Kidney epithelial cell (primary cell): ENCODE results near the gene SSRP1. TPM values are rescaled to one million over a fixed set of nuclear protein-coding genes. Genes with fewer than 3 reads are reported as not detected.
"Not testable (repeated sequence)": the region's sequence is repeated elsewhere in the genome, so short reads cannot be mapped to it uniquely, and the experiment has no call there.

Source experiments
- DNase-seq: peaks from one replicate; pipeline ENCODE4 v3.0.0-alpha.2; 2010; ENCODE audit warnings: low read depth
- H3K27me3 ChIP-seq: 2 replicates; pipeline ENCODE4 v1.6.0; 2011; ENCODE audit warnings: low read length; ENCODE audit not compliant: control insufficient read depth, insufficient read depth
- H3K36me3 ChIP-seq: 2 replicates; pipeline ENCODE4 v1.5.1; 2011; ENCODE audit warnings: low read length; ENCODE audit not compliant: control insufficient read depth, insufficient read depth
- H3K4me3 ChIP-seq: 2 replicates; pipeline ENCODE4 v1.5.1; 2011; ENCODE audit warnings: low read depth, mild to moderate bottlenecking, control low read depth, low read length
- CTCF ChIP-seq: IDR thresholded peaks from 2 replicates; pipeline ENCODE4 v1.5.1; 2011; ENCODE audit warnings: mild to moderate bottlenecking, moderate library complexity, low read length, control low read depth, inconsistent platforms; ENCODE audit not compliant: insufficient read depth, poor library complexity, severe bottlenecking
- total RNA-seq: library from RNA; depleted of rRNA; stranded (reverse); fragments of >200 nt; gene quantifications from 2 replicates; pipeline ENCODE4 v1.2.3, GENCODE V29; 2015

The SSRP1 gene
- total RNA-seq, 1 donor from 2014 or later, result 156 TPM

- peaks cover 14% of the 10 kb centered on the region for H3K36me3 ChIP-seq
- no peak for DNase-seq
- TF ChIP-seq CTCF, result no peak
- H3K4me3 ChIP-seq, result no peak overlapping the region
- no peaks in the 10 kb centered on the region for H3K27me3 ChIP-seq
Observed at GRCh38 chr11:57303280-57303989, 32.3 kb downstream of the SSRP1 start.

- peaks cover 15% of the 10 kb centered on the region for H3K36me3 ChIP-seq
- TF ChIP-seq CTCF, result no peak
- H3K4me3 ChIP-seq, result no peak overlapping the region
- DNase-seq, result no peak
- no peaks in the 10 kb centered on the region for H3K27me3 ChIP-seq
Observed at GRCh38 chr11:57302489-57302888, 33.2 kb downstream of the SSRP1 start.

GRCh38 chr11:57301711-57302423 lies 33.8 kb downstream of the SSRP1 start:
- peaks cover 15% of the 10 kb centered on the region for H3K36me3 ChIP-seq
- DNase-seq, result no peak
- no peak for TF ChIP-seq CTCF
- H3K4me3 ChIP-seq, result no peak overlapping the region
- no peaks in the 10 kb centered on the region for H3K27me3 ChIP-seq

DNA sequence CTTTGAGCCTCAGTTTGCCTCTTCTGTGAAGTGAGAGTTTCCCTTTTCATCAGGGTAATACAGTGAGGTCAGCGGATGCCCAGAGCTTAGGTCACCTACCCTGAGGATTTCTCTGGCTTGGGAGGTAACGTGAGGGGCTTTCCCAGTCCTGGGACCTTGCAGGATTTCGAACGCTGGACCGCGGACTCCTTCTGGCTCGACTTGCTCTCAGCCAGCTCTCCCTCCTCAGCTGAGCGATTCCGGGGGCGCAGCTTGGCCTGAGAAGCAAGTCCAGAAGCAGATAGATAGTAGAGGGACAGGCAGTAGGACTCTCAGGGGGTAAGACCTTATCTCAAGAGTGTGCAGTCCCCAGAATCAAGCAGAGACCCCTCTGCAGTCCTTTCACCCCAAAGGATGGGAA lies 34.9 kb downstream of the SSRP1 start:
- no peak for TF ChIP-seq CTCF
- Histone ChIP-seq H3K36me3 (peaks cover 15% of the 10 kb centered on the region), H3K4me3 (no peak overlapping the region), H3K27me3 (no peaks in the 10 kb centered on the region)
- no peak for DNase-seq

- no peaks in the 10 kb centered on the region for H3K27me3 ChIP-seq
- peaks cover 15% of the 10 kb centered on the region for H3K36me3 ChIP-seq
- DNase-seq, result no peak
- H3K4me3 ChIP-seq, result no peak overlapping the region
- TF ChIP-seq CTCF, result no peak
Observed at GRCh38 chr11:57299150-57299737, 36.4 kb downstream of the SSRP1 start.

DNA sequence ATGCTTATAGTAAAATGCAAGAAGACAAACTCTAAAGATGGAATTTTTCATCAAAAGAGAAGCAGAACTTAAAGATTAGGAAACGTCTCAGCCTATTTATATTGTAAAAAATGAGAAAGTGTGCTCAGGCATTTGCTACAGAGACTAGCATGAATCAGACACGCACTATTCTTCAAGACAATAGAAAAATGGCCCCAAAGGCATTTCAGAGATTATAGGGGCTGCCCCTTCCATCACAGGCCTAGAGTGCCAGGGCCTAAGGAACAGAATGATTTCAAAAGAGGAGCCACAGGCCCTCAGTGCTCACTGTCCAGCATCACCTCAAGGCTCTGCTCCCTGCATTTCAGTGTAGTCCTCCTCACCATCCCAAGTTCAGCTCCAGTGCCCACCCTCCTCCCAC lies 38.5 kb downstream of the SSRP1 start:
- H3K36me3 ChIP-seq, result peaks cover 13% of the 10 kb centered on the region
- no peak for TF ChIP-seq CTCF
- H3K27me3 ChIP-seq, result no peaks in the 10 kb centered on the region
- H3K4me3 ChIP-seq, result no peak overlapping the region
- no peak for DNase-seq

- not testable (repeated sequence) for DNase-seq, H3K36me3 ChIP-seq, H3K4me3 ChIP-seq, H3K27me3 ChIP-seq
Observed at GRCh38 chr11:57296205-57296604, 39.5 kb downstream of the SSRP1 start.
